ENCODE measurements around the gene SNPH.

SNPH gene

GRCh38 chr20:1274485-1275311, 8.6 kb downstream of the SNPH start:
- no peak for TF ChIP-seq CTCF (conservative IDR thresholded peaks at IDR 0.05; ENCODE audit: low read depth, low read length)
- no peak overlapping the region for H3K4me3 ChIP-seq (ENCODE audit: low read depth, low read length)

DNA sequence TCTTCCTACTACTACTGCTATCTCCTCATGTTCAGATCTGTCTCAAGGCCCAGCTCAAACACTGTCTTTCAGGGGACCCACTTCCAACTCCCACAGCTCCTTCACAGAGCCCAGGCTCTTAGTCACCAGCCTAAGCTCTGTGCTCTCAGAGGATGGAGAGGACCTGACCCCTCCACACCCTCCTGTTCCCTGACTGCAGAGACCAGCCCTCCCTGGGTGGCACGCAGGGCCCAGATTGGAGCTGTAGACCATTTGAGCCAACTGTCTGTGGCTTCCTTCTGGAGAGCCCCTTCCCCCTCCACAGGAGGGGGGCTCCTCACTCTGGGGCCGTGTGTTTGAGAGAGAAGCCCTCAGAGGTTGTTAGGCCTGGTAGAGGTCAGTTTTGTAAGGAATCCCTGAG, 9.8 kb downstream of the SNPH start:
- no peak for TF ChIP-seq CTCF (conservative IDR thresholded peaks at IDR 0.05; ENCODE audit: low read depth, low read length)
- no peak for DNase-seq (ENCODE audit: low read depth)
- H3K4me3 ChIP-seq (ENCODE audit: low read depth, low read length) = no peak overlapping the region

More at GRCh38 chr20:1274485-1275311, 8.6 kb downstream of the SNPH start:
- DNase-seq (ENCODE audit: low read depth) = no peak

- no peak overlapping the region for H3K4me3 ChIP-seq (ENCODE audit: low read depth, low read length)
- no peak for TF ChIP-seq CTCF (conservative IDR thresholded peaks at IDR 0.05; ENCODE audit: low read depth, low read length)
- DNase-seq (ENCODE audit: low read depth) = no peak
These were observed 11.6 kb downstream of the SNPH start for GRCh38 chr20:1277529-1278322.

DNA sequence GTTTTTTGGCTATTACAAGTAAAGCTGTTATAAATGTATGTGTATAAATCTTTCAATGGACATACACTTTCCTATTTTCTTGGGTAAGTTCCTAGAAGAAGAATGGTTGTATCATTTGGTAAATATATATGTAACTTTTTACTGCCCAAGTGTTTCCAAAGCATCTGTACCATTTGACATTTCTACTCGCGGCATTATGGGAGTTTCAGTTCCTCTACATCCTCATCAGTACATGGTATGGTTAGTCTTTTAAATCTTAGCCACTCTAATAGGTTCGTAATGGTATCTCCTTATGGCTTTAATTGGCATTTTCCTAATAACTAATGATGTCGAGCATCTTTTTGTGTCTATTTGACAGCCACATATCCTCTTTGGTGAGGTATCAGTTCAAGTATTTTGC, 12.9 kb downstream of the SNPH start:
- no peak for TF ChIP-seq CTCF (conservative IDR thresholded peaks at IDR 0.05; ENCODE audit: low read depth, low read length)
- H3K4me3 ChIP-seq (ENCODE audit: low read depth, low read length) = no peak overlapping the region
- DNase-seq (ENCODE audit: low read depth) = no peak

DNA sequence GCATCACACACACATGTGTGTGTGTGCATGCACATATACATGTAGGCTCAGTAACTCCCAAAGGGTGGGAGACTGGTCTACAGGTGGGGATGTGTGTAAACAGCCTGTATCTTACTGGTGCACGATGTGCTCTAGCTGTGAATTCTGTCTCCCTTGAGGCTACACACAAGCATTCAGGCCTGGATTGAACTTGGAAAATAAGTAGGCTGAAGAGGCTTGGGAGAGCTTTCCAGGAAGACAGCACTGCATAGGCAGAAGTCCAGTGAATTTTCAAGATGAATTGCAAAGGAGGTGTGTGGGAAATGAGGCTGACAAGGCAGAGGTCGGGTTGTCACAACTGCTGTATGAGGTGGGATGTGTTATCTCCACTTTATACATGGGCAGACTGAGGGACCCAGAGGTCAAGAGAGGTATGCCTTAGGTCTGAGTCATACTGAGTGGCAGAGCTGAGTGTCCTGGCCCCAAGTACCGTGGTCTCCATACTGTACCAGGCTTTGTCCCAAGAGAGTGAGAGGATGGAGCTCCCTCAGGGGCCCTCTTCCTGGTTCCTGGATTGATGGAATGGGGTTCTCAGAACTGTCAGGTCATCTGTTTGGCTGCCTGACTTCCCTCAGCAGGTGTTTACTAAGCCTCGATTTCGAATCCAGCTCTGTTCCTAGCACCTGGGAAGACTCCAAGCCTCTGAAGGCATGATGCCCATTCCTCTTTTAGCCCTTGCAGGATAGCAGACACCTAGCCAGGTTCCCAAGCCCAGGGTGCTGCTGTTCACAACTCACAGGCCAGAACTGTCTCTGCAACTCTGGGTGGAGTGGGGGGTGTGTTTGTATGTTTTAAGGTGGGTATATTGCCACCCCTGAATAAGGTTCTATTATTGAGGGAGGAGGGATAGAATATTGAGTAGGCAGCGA, 14.4 kb downstream of the SNPH start:
- DNase-seq (ENCODE audit: low read depth) = no peak
- no peak overlapping the region for H3K4me3 ChIP-seq (ENCODE audit: low read depth, low read length)
- TF ChIP-seq CTCF (conservative IDR thresholded peaks at IDR 0.05; ENCODE audit: low read depth, low read length) = no peak

DNA sequence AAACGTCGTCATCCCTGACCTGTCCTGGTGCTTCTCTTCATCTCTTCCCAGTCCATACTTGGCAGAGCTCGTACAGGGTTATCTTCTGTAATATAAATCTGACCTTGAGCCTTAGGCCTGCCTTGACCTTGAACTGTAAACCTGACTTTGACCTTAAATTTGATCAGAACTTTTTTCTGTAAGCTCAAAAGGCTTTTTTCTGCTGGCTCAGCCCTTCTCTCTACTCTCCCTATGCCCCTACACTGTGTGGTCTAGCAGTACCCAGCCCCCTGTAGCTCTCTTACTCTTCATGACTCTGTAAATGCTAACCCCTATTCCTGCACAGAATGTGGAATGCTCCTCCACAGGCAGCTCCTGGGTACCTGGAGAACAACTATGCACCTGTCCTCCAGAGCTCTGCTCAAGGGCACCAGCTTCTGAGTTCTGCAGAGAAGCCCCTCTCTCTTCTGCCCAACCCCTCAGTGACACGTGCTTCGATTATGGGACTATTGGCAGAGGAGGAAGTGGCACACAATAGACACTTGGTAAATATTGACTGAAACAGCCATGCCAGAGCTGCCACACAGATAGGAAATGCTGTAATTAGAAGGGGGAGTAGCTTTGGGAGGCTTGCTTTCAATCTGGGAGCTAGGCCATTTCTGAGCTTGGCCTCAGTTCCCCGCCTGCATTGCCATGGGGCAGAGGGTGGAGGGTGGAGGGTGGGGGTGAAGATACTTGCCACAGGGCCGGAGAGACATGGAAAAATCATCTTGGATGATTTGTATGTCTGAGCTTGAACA, 15.4 kb downstream of the SNPH start:
- DNase-seq (ENCODE audit: low read depth) = no peak
- H3K4me3 ChIP-seq (ENCODE audit: low read depth, low read length) = no peak overlapping the region
- TF ChIP-seq CTCF (conservative IDR thresholded peaks at IDR 0.05; ENCODE audit: low read depth, low read length) = no peak

All from choroid plexus epithelial cell (primary cell).